Measurements from ENCODE around the gene ZAR1.

The ZAR1 gene

DNA sequence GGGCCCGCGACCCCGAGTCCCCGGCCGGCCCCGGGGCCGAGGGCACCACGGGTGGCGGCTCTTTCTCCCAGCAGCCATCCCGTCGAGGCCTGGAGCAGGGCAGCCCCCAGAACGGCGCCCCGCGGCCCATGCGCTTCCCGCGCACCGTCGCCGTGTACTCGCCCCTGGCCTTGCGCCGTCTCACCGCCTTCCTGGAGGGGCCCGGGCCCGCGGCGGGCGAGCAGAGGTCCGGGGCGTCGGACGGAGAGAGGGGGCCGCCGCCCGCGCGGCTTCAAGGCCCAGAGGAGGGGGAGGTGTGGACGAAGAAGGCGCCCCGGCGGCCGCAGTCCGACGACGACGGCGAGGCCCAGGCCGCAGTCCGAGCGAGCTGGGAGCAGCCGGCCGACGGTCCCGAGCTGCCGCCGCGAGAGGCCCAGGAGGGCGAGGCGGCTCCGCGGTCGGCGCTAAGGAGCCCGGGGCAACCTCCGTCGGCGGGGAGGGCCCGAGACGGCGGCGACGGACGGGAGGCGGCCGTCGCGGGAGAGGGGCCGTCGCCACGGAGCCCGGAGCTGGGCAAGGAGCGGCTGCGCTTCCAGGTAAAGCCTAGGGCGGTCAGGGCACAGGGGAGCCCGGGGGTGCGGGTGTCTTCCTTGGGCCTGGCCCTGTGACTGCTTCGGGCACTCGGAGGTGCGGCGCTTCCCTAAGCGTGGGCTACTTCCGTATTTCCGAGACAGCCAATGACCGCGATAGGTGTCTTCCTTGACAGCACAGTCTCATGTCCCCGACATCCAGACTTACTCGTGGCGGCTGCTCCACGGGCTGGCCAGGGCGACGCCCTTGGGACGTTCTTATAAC, 845 bp downstream of the ZAR1 start:
- DNase-seq (ENCODE audit: low spot score): no peak

DNA sequence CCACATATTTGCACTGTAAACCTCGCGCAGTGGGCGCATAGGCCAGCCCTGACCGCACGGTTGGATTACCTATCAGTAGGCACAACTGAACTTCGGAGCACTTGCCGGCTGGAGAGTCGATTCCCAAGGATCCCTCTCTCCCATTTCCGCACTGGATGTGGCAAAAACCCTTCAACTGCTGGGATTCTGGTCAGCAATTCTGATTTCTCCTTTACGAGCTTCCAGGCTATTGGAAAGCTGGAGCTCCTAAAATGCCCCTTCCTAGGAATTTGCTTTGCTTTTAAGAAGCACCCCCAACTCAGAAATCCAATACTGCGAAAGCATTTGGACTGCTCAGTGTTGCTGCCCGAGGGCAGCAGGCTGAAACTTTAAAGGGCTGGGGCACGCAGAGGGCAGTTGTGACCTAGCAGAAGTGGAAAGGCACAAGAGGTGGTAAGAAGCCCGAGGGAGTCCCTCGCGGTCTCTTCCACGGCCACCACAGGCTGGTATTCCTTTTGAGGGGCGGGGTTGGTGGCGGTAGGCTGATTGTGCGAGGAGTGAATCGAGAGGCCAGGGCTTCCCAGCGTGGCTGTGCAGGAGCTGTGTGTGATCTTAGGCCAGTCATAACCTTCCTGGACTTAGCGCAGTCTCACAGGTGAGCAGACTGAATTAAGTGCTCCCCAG, 1.6 kb downstream of the ZAR1 start:
- DNase-seq (ENCODE audit: low spot score): no peak

DNA sequence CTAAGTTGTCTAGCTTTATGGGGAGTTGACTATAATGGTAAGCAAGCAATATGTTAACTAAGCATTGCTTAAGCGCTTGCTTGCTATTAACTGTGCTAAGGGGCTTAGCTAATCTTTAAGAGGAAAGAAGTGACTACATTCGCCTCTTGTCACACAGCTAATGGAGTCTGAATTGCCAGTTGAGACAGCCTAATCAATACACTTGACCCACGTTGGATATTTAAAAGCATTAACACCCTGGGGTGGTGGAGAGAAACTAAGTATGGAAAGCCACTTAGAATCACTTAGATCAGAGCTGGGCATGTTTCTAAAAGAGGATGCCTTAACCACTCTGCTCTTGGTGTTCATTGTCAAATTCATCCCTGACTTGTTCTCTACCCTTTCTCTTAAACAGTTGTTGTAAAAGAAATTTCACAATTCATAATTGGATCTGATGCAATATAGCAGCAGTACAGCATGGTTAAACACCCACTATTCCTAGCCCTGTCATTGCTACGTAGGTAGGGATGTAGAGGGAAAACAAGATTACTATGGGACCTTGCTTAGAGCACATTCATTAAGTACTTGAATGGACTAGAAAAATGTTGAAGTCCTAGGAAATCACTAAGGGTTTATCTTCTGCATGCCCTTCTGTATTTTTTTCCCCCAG, 3.5 kb downstream of the ZAR1 start:
- no peak for DNase-seq (ENCODE audit: low spot score)

DNA sequence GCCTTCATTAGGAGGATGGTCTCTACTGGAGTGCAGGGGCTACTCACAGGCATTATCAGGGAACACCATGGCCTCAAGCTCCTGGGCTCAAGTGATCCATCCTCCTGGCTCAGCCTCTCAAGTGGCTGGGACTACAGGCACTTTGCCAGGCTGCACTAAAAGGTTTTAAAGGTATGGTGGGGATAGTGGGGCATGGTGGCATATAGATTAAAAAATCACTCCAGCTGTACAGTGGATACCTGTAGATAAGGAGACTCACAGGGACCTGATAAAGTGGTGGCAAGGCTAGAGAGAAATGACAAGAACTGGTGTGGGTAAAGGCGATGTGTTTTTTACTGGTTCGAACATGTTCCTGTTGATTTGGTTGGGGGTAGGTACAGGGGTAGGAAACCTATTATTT, 5.9 kb downstream of the ZAR1 start:
- peak; percentile 51 for DNase-seq (ENCODE audit: low spot score)

DNA sequence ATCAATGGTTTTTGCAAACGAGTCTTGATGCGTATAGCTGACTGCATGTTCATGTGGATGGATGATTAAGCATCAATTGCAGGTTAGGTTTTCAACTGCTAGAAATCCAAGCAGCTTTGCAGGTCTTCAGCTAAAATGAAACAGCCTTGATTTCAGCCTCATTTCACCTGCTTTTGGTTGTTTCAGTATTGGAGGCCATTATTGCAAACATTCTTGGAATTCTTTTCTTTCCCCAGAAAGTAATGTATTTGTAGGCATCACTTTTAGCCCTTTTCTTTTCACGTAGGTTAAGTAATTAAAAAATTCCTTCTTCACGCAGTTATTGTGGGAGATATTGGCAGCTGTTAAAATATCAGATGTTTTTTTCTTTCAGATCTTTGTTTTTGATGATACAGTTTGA, 8.8 kb downstream of the ZAR1 start:
- DNase-seq (ENCODE audit: low spot score): no peak

DNA sequence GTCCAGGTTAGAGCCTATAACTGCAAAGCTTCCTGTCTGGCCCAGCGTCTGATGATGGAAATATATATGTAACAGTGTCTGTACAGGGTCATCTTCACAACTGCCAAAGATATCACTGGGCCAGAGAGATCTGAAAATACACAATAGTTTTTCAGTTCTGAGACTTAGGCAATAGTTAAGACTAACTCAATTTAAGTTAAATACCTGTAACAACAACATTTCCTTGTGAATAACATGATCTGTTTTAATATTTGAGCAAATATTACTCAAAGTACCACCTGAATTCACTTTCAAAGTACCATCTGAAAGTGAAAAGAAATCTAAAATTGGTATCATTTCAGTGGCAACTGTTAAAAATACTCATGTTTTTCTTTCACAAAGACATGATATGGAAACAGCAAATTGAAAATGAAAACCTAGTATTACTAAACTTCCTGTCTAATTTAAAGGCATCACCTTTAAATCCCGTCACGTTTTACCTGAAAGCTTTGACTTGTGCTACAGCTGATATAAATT, 9.6 kb downstream of the ZAR1 start:
- no peak for DNase-seq (ENCODE audit: low spot score)

DNA sequence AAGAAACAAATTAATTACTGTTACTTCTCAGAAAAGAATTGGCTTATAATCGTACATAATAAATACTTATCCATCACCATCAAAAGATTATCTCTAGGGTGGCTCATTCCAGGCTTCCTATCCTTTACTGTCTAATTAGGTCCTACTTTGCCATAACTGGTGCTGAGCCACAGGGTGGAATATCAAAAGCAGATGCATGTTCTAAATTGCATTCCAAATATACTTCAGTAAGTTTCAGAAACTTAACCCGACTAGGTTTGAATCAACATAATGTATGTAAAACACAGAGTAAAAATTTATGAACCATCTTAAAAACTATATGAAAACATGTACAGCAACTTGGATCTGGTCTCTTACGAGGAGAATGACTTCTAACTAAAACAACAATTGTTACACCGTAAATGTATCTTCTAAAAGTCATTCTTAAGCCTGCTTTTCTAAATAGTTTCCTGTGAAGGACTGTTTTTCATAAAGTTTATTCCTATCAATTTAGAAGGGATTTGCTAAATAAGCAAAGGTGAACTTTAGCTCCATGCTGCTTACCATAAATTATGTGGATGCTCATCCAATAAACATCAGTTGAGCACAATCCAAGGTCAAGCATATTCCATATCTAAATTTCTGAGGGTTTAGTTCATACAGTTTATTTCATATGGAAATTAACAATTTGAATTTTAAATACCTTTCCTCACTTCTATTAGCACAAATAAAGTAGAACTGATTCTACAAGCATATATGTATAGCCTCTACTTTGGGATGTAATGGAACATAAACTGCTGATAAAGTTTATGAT, 13.4 kb downstream of the ZAR1 start:
- DNase-seq (ENCODE audit: low spot score): no peak

DNA sequence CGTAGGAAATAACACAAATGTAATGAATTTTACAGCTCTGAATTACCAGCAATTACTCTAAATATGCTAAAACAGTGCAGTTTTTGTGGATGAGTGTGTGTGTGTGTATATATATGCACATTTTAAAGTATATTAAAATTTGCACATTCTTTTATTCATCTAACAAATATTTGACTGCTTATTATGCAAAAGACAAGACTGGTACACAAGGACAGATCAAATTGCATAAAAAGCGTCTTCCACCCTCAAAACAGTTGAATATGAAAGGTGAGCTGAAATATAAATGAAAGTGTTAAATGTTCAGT, 13.9 kb downstream of the ZAR1 start:
- DNase-seq (ENCODE audit: low spot score): no peak

DNA sequence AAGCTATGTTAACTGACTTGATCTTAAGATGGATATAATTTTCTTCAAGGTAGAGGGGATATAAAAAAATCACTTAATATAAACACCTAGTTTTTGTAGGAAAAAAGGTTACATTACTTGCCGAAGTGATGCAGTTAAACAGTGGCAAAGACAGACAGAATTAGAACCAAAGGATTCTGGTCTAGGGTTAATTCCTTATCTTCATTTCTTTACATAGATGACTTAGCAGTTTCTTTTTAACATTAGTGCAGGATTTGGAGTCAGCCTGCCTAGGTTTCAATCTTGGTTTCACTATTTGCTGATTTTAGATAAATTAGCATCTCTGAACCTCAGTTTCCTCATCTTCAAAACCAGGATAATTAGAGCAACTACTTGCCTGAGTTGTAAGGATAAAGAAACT, 14.3 kb downstream of the ZAR1 start:
- DNase-seq (ENCODE audit: low spot score): peak; percentile 41

DNA sequence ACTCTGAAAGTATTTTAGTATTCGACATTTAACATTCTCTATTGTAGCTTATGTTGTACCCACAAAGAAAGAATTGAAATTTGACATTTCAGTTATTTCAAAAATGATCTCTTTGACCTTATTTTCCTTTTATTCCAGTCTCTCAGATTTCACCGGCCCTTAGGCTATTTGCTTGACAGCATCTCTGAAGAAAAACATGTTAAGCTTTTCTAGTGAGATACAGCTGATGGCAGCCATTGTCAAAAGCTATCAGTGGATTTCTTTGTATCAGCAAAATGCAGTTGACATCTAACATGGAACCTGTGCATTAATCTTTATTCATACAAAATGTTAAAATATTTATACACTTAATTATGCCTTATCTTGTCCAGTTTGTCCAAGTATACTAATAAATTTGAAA, 16.7 kb downstream of the ZAR1 start:
- DNase-seq (ENCODE audit: low spot score): no peak

DNA sequence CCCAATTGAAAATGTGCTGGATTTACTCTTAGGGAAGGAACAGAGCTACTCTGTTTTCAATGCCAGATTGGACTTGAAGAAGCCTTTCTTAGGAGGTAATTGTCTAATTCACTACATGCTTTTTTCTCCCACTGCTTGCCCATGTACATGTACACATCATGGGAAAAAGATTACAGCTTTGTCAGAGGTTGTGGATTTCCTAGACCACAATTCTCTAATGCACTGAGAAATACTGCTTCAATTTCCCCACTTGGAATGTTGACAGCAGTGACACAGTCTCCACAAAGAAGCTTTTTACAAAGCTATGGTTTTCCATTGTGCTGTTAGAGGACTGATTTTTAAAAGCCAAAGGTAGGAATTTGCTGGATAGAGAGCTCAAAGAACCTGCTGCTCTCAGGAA, 19.5 kb downstream of the ZAR1 start:
- no peak for DNase-seq (ENCODE audit: low spot score)

DNA sequence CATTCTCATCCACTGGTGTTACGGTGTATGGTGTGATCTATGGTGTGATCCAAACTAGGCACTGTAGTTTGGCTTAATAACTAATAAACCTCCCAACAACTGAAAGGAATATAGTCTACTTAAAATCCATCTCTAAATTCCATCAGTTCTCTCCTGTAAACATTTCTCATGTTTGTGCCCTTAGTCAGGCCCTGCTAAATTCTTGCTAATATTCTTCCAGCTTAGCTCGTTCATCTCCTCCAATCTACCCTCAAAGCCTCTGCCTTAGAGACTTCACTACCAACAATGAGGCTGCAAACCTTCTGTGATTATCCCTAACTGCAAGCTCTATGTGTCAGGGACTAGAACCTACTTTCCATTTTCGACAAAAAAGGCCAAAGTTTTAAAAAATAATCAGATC, 28.1 kb downstream of the ZAR1 start:
- no peak for DNase-seq (ENCODE audit: low spot score)

DNA sequence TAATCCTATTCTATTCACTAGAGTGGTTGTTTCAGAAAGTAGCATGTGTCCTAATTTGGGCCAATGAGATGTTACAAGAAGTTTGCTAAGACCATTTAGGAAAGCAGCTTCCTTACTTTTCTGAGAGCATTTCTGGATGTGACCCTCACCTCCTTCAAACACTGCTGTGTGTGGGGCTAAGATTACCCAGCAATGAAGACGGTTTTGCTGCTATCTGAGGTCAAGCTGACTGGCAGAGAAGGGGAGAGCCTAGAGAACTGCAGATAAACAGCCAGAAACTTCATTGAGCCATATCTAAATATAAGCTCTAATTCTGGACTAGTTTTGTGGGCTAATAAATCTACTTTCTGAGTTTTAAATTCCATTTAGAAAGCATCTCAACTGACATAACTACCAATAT, 36.4 kb downstream of the ZAR1 start:
- no peak for DNase-seq (ENCODE audit: low spot score)

DNA sequence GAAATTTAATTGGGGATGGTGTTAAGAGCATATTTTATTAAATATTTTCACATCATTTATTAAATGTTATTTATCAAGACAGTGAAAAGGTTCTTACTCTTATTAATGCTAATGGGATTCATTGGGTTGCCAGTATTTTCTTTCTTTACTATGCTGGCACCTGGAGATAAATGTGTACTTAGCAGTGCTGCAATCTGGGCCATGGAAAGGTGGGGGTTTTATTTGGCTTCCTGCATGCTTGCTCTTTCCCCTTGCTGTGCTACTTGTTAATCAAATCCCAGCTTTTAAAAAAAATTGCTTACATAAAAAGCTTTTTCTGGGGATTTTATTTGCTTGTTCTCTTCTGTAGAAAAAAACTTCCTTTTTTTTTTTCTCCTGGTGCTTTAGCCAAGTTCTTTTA, 48.3 kb downstream of the ZAR1 start:
- no peak for DNase-seq (ENCODE audit: low spot score)

DNA sequence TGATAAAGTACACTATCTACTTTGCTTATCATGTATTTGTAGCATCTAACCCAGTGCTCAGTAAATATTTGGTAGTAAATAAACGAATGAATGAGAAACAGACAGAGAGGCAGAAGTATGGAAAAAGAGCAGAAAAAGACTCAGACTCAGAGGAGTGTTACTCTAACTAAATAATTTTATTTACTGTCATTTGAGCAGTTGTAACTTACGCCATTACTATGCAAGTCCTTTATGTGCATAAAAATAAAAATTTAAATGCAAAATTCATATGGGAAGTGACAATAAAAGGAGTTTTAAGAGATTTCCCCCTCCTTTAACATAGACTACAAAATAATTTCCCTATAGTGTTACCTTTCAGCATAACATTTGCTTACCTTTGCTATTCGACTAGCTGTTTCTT, 49.5 kb downstream of the ZAR1 start:
- DNase-seq (ENCODE audit: low spot score): no peak

DNA sequence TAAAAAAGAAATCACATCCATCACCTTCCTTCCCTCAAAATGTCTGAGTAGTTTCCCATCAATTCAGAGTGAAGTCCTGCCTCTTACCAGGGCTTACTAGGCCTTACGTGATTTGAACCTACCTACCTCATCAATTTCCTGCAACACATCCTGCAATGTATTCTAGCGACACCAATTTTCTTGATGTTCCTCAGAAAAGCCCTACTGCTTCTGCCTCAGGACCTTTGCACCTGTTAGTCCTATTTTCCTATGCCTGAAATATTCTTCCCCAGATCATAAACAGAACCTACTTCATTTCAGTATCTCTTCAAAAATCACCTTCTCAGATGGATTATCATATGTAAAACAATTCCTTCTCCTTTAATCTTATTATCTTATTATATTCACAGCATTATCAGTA, 52.8 kb downstream of the ZAR1 start:
- no peak for DNase-seq (ENCODE audit: low spot score)

DNA sequence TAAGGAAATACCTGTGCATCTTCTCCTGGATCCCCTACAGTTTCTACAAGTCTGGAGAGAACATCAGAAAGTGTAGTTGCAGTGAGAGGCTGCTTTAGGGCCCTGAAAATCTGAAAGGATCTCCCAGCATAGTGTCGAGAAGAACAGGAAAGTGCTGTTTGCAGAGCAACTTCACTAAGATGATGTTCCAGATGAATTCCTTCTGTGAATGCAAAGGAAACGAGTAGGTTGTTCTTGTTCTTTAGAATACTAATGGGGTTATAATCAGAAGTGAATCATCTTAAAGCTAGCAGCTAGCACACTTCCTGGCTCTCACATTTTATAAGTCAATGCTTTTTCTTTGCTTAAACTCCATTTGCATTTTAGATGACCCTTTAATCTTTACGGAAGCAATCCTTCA, 53.7 kb downstream of the ZAR1 start:
- no peak for DNase-seq (ENCODE audit: low spot score)

Measured in hematopoietic multipotent progenitor cell treated with erythropoietin and hydrocortisone succinate and interleukin-3 and kit ligand, for 15 days (in vitro differentiated cells).